ENCODE measurements around the gene LRIG3. TPM values are rescaled to one million over a fixed set of nuclear protein-coding genes. Genes with fewer than 3 reads are reported as not detected.
"Not testable (repeated sequence)": the region's sequence is repeated elsewhere in the genome, so short reads cannot be mapped to it uniquely, and the experiment has no call there.

Gene LRIG3
- total RNA-seq, 1 donor: 85.0 TPM

GRCh38 chr12:58914457-58914856 lies 5.8 kb downstream of the LRIG3 start:
- Histone ChIP-seq H3K36me3 (ENCODE audit: insufficient read depth, low read length) (peaks cover 26% of the 10 kb centered on the region), H3K4me1 (ENCODE audit: insufficient read depth, low read length) (peaks cover 33% of the 10 kb centered on the region), H3K4me3 (ENCODE audit: insufficient read depth, low read length) (no peak overlapping the region), H2AFZ (ENCODE audit: low read length) (no peak overlapping the region), H3K79me2 (ENCODE audit: insufficient read depth, low read length) (peaks cover 82% of the 10 kb centered on the region), H3K27ac (ENCODE audit: low read depth, low read length) (no peak overlapping the region), H4K20me1 (ENCODE audit: insufficient read depth, low read length) (peaks cover 4% of the 10 kb centered on the region), H3K27me3 (ENCODE audit: insufficient read depth, low read length) (no peaks in the 10 kb centered on the region), H3K4me2 (ENCODE audit: insufficient read depth, low read length) (no peak overlapping the region), H3K9me3 (ENCODE audit: low read depth, low read length) (no peaks in the 10 kb centered on the region)
- DNase-seq (ENCODE audit: insufficient read length, low spot score, missing footprints): no peak
- TF ChIP-seq, protein P1, sequence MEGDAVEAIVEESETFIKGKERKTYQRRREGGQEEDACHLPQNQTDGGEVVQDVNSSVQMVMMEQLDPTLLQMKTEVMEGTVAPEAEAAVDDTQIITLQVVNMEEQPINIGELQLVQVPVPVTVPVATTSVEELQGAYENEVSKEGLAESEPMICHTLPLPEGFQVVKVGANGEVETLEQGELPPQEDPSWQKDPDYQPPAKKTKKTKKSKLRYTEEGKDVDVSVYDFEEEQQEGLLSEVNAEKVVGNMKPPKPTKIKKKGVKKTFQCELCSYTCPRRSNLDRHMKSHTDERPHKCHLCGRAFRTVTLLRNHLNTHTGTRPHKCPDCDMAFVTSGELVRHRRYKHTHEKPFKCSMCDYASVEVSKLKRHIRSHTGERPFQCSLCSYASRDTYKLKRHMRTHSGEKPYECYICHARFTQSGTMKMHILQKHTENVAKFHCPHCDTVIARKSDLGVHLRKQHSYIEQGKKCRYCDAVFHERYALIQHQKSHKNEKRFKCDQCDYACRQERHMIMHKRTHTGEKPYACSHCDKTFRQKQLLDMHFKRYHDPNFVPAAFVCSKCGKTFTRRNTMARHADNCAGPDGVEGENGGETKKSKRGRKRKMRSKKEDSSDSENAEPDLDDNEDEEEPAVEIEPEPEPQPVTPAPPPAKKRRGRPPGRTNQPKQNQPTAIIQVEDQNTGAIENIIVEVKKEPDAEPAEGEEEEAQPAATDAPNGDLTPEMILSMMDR (IDR thresholded peaks at IDR 0.05; ENCODE audit: extremely low read depth, low read depth, low read length): no peak

DNA sequence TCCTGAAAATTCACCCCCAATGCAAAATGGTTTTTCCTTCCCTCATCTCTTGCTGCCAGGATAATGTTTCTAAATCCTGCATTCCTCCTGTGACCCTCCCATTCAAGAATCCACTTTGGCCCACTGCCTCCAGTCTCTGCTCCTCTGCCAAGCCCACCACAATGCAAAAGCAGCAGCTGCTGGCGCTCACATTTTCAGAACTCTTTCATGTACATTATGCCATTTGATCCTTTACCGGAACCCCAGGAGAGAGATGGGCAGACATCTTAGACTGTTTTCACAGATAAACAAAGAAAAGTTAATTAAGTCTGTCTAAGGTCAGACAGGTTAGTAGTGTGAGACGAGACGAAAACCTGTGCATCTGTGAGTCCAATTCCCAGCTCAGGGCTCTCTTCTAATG lies 12.9 kb downstream of the LRIG3 start:
- no peaks in the 10 kb centered on the region for H3K9me3 ChIP-seq (ENCODE audit: low read depth, low read length)
- TF ChIP-seq, protein P1 (IDR thresholded peaks at IDR 0.05; ENCODE audit: extremely low read depth, low read depth, low read length): no peak
- H2AFZ ChIP-seq (ENCODE audit: low read length): no peak overlapping the region
- H4K20me1 ChIP-seq (ENCODE audit: insufficient read depth, low read length): peaks cover 5% of the 10 kb centered on the region
- H3K4me3 ChIP-seq (ENCODE audit: insufficient read depth, low read length): no peak overlapping the region
- H3K4me2 ChIP-seq (ENCODE audit: insufficient read depth, low read length): no peak overlapping the region
- peaks cover 32% of the 10 kb centered on the region for H3K36me3 ChIP-seq (ENCODE audit: insufficient read depth, low read length)
- H3K4me1 ChIP-seq (ENCODE audit: insufficient read depth, low read length): no peaks in the 10 kb centered on the region
- DNase-seq (ENCODE audit: insufficient read length, low spot score, missing footprints): no peak
- H3K27me3 ChIP-seq (ENCODE audit: insufficient read depth, low read length): no peaks in the 10 kb centered on the region
- H3K79me2 ChIP-seq (ENCODE audit: insufficient read depth, low read length): peaks cover 24% of the 10 kb centered on the region
- no peak overlapping the region for H3K27ac ChIP-seq (ENCODE audit: low read depth, low read length)

DNA sequence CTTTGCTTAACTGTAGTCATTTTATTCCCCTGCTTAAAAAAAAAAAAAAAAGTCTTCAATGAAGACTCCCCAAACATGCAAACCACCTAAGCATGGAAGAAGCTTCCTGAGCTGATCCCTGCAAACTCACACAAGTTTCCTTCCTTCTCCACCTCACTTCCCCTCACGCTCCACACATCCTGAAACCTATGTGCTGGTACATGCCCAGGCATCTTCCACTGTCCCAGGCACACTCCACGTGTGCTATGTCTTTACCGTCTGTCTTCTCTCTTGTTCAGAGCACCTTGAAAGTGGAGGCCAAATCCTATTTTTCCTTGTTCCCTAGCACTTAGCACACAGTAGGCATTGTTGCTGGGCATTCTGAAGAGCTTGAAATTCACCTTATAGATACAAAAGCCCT lies 13.4 kb downstream of the LRIG3 start:
- H3K4me1 ChIP-seq (ENCODE audit: insufficient read depth, low read length): no peaks in the 10 kb centered on the region
- H3K27ac ChIP-seq (ENCODE audit: low read depth, low read length): no peak overlapping the region
- no peak for DNase-seq (ENCODE audit: insufficient read length, low spot score, missing footprints)
- no peak overlapping the region for H3K4me3 ChIP-seq (ENCODE audit: insufficient read depth, low read length)
- no peaks in the 10 kb centered on the region for H3K27me3 ChIP-seq (ENCODE audit: insufficient read depth, low read length)
- no peak overlapping the region for H2AFZ ChIP-seq (ENCODE audit: low read length)
- no peak overlapping the region for H3K4me2 ChIP-seq (ENCODE audit: insufficient read depth, low read length)
- H4K20me1 ChIP-seq (ENCODE audit: insufficient read depth, low read length): peaks cover 5% of the 10 kb centered on the region
- no peaks in the 10 kb centered on the region for H3K9me3 ChIP-seq (ENCODE audit: low read depth, low read length)
- TF ChIP-seq, protein P1 (IDR thresholded peaks at IDR 0.05; ENCODE audit: extremely low read depth, low read depth, low read length): no peak
- H3K79me2 ChIP-seq (ENCODE audit: insufficient read depth, low read length): peaks cover 23% of the 10 kb centered on the region
- H3K36me3 ChIP-seq (ENCODE audit: insufficient read depth, low read length): peaks cover 31% of the 10 kb centered on the region

- TF ChIP-seq, protein P1 (IDR thresholded peaks at IDR 0.05; ENCODE audit: extremely low read depth, low read depth, low read length): no peak
- H3K79me2 ChIP-seq (ENCODE audit: insufficient read depth, low read length): peaks cover 17% of the 10 kb centered on the region
- H4K20me1 ChIP-seq (ENCODE audit: insufficient read depth, low read length): peaks cover 5% of the 10 kb centered on the region
- H3K36me3 ChIP-seq (ENCODE audit: insufficient read depth, low read length): peaks cover 23% of the 10 kb centered on the region
- H2AFZ ChIP-seq (ENCODE audit: low read length): no peak overlapping the region
- H3K4me1 ChIP-seq (ENCODE audit: insufficient read depth, low read length): no peaks in the 10 kb centered on the region
- H3K9me3 ChIP-seq (ENCODE audit: low read depth, low read length): no peaks in the 10 kb centered on the region
- H3K4me3 ChIP-seq (ENCODE audit: insufficient read depth, low read length): no peak overlapping the region
- DNase-seq (ENCODE audit: insufficient read length, low spot score, missing footprints): no peak
- H3K27ac ChIP-seq (ENCODE audit: low read depth, low read length): no peak overlapping the region
- H3K4me2 ChIP-seq (ENCODE audit: insufficient read depth, low read length): no peak overlapping the region
- H3K27me3 ChIP-seq (ENCODE audit: insufficient read depth, low read length): no peaks in the 10 kb centered on the region
Measured at GRCh38 chr12:58905422-58905821, 14.9 kb downstream of the LRIG3 start.

DNA sequence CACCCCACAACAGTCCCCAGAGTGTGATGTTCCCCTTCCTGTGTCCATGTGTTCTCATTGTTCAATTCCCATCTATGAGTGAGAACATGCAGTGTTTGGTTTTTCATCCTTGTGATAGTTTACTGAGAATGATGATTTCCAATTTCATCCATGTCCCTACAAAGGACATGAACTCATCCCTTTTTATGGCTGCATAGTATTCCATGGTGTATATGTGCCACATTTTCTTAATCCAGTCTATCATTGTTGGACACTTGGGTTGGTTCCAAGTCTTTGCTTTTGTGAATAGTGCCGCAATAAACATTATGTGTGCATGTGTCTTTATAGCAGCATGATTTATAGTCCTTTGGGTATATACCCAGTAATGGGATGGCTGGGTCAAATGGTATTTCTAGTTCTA lies 17.6 kb downstream of the LRIG3 start:
- H3K27me3 ChIP-seq (ENCODE audit: insufficient read depth, low read length); H3K79me2 ChIP-seq (ENCODE audit: insufficient read depth, low read length); H2AFZ ChIP-seq (ENCODE audit: low read length); H4K20me1 ChIP-seq (ENCODE audit: insufficient read depth, low read length); H3K4me1 ChIP-seq (ENCODE audit: insufficient read depth, low read length); DNase-seq (ENCODE audit: insufficient read length, low spot score, missing footprints); H3K9me3 ChIP-seq (ENCODE audit: low read depth, low read length); H3K4me3 ChIP-seq (ENCODE audit: insufficient read depth, low read length); H3K27ac ChIP-seq (ENCODE audit: low read depth, low read length); H3K4me2 ChIP-seq (ENCODE audit: insufficient read depth, low read length): not testable (repeated sequence)
- peaks cover 11% of the 10 kb centered on the region for H3K36me3 ChIP-seq (ENCODE audit: insufficient read depth, low read length)
